T-helper 1 cell treated with Interleukin-12 subunit alpha and Interleukin-12 subunit beta and Interleukin-4 antibody, amounts not matched to agents 30 μg/mL and 1 μg/mL, for 36 hours (primary cell): ENCODE measurements around the gene ELF1.
"Not testable (repeated sequence)": the region's sequence is repeated elsewhere in the genome, so short reads cannot be mapped to it uniquely, and the experiment has no call there.

Experiments
- H3K27ac Mint-ChIP-seq: one replicate; pipeline ENCODE4 v1.8.0; 2021; ENCODE audit warnings: mild to moderate bottlenecking, mixed read lengths
- H3K27me3 Mint-ChIP-seq: one replicate; pipeline ENCODE4 v1.8.0; 2021; ENCODE audit warnings: low read depth, mixed read lengths
- H3K36me3 Mint-ChIP-seq: one replicate; pipeline ENCODE4 v1.8.0; 2021; ENCODE audit warnings: low read depth, mixed read lengths
- H3K4me1 Mint-ChIP-seq: one replicate; pipeline ENCODE4 v1.8.0; 2021; ENCODE audit warnings: low read depth, mixed read lengths
- H3K4me3 Mint-ChIP-seq: one replicate; pipeline ENCODE4 v1.8.0; 2021; ENCODE audit warnings: mild to moderate bottlenecking, moderate library complexity, mixed read lengths
- H3K9me3 Mint-ChIP-seq: one replicate; pipeline ENCODE4 v1.8.0; 2021; ENCODE audit warnings: mixed read lengths

Gene ELF1

GRCh38 chr13:40901032-40901431, 118.1 kb downstream of the ELF1 start:
- not testable (repeated sequence) for H3K9me3 Mint-ChIP-seq, H3K27ac Mint-ChIP-seq, H3K36me3 Mint-ChIP-seq, H3K27me3 Mint-ChIP-seq, H3K4me3 Mint-ChIP-seq, H3K4me1 Mint-ChIP-seq

- not testable (repeated sequence) for H3K9me3 Mint-ChIP-seq, H3K27me3 Mint-ChIP-seq, H3K27ac Mint-ChIP-seq, H3K4me1 Mint-ChIP-seq, H3K36me3 Mint-ChIP-seq, H3K4me3 Mint-ChIP-seq
These were observed 118.5 kb downstream of the ELF1 start for GRCh38 chr13:40900568-40900967.

- no peaks in the 10 kb centered on the region for H3K27me3 Mint-ChIP-seq
- H3K9me3 Mint-ChIP-seq = no peaks in the 10 kb centered on the region
- no peak overlapping the region for H3K27ac Mint-ChIP-seq
- H3K4me1 Mint-ChIP-seq = no peaks in the 10 kb centered on the region
- H3K4me3 Mint-ChIP-seq = no peak overlapping the region
- no peaks in the 10 kb centered on the region for H3K36me3 Mint-ChIP-seq
These were observed 122.1 kb downstream of the ELF1 start for GRCh38 chr13:40897053-40897452.

- H3K27ac Mint-ChIP-seq = no peak overlapping the region
- H3K27me3 Mint-ChIP-seq = no peaks in the 10 kb centered on the region
These were observed 123.6 kb downstream of the ELF1 start for GRCh38 chr13:40895227-40896184.

GRCh38 chr13:40893573-40893972, 125.5 kb downstream of the ELF1 start:
- not testable (repeated sequence) for H3K27ac Mint-ChIP-seq, H3K4me1 Mint-ChIP-seq

More at GRCh38 chr13:40895227-40896184, 123.6 kb downstream of the ELF1 start:
- Mint-ChIP-seq H3K9me3 (peaks cover 6% of the 10 kb centered on the region), H3K36me3 (peaks cover under 1% of the 10 kb centered on the region), H3K4me3 (no peak overlapping the region), H3K4me1 (no peaks in the 10 kb centered on the region)

GRCh38 chr13:40886017-40886416, 133.1 kb downstream of the ELF1 start:
- peaks cover 26% of the 10 kb centered on the region for H3K36me3 Mint-ChIP-seq
- peaks cover 11% of the 10 kb centered on the region for H3K4me1 Mint-ChIP-seq
- H3K27me3 Mint-ChIP-seq = no peaks in the 10 kb centered on the region
- H3K9me3 Mint-ChIP-seq = peaks cover 7% of the 10 kb centered on the region
- H3K4me3 Mint-ChIP-seq = no peak overlapping the region
- H3K27ac Mint-ChIP-seq = no peak overlapping the region

More at GRCh38 chr13:40893573-40893972, 125.5 kb downstream of the ELF1 start:
- peaks cover 13% of the 10 kb centered on the region for H3K9me3 Mint-ChIP-seq
- not testable (repeated sequence) for H3K4me3 Mint-ChIP-seq, H3K36me3 Mint-ChIP-seq, H3K27me3 Mint-ChIP-seq

GRCh38 chr13:40884175-40884574, 134.9 kb downstream of the ELF1 start:
- H3K27me3 Mint-ChIP-seq, H3K27ac Mint-ChIP-seq, H3K4me3 Mint-ChIP-seq: not testable (repeated sequence)
- Mint-ChIP-seq H3K9me3 (peaks cover 16% of the 10 kb centered on the region), H3K36me3 (peaks cover 34% of the 10 kb centered on the region), H3K4me1 (peaks cover 11% of the 10 kb centered on the region)
